WTC11 (cell line): ENCODE results near the gene DKC1. TPM values are rescaled to one million over a fixed set of nuclear protein-coding genes. Genes with fewer than 3 reads are reported as not detected.

Source experiments
- ATAC-seq: fragments of 200-7000 bp; cut with Tn5 transposase; 2 replicates; pipeline ENCODE4 v1.10.0; 2021; ENCODE audit warnings: mild to moderate bottlenecking, moderate library complexity
- CTCF ChIA-PET: fragments of 300-600 bp; sonication (Branson Sonifier 250); formaldehyde crosslinking; loops from one replicate; lab custom pipeline; 2021; ENCODE audit warnings: antibody characterized with exemption; lab: Charles Lee
- POLR2A ChIA-PET: fragments of 350-600 bp; sonication (Branson Sonifier 250); formaldehyde crosslinking; loops from one replicate; lab custom pipeline; 2021; ENCODE audit warnings: antibody characterized with exemption; lab: Charles Lee
- DNase-seq: peaks from one replicate; pipeline ENCODE4 v3.0.0; 2021; ENCODE audit warnings: low spot score
- H3K27ac Mint-ChIP-seq: 2 replicates; pipeline ENCODE4 v1.8.0; 2021; ENCODE audit warnings: mixed read lengths
- H3K27me3 Mint-ChIP-seq: 2 replicates; pipeline ENCODE4 v1.8.0; 2021; ENCODE audit warnings: low read depth, mild to moderate bottlenecking, moderate library complexity, mixed read lengths
- H3K36me3 Mint-ChIP-seq: 2 replicates; pipeline ENCODE4 v1.8.0; 2021; ENCODE audit warnings: mixed read lengths
- H3K4me1 Mint-ChIP-seq: 2 replicates; pipeline ENCODE4 v1.8.0; 2022; ENCODE audit warnings: mixed read lengths
- H3K4me3 Mint-ChIP-seq: 2 replicates; pipeline ENCODE4 v1.8.0; 2021; ENCODE audit warnings: mild to moderate bottlenecking, moderate library complexity, mixed read lengths
- H3K9me3 Mint-ChIP-seq: 2 replicates; pipeline ENCODE4 v1.8.0; 2021; ENCODE audit warnings: mixed read lengths
- ATF1 ChIP-seq: sonication (generic); formaldehyde crosslinking; IDR thresholded peaks from 2 replicates; pipeline ENCODE4 v1.8.1; 2023; ENCODE audit warnings: mild to moderate bottlenecking, moderate library complexity, missing genetic modification reagents
- ATF2 ChIP-seq: sonication (generic); formaldehyde crosslinking; IDR thresholded peaks from 2 replicates; pipeline ENCODE4 v1.8.1; 2022; ENCODE audit warnings: low read depth, missing genetic modification reagents, borderline replicate concordance
- E2F5 ChIP-seq: sonication (generic); formaldehyde crosslinking; IDR thresholded peaks from 2 replicates; pipeline ENCODE4 v1.8.1; 2022; ENCODE audit warnings: mild to moderate bottlenecking, moderate library complexity, missing genetic modification reagents
- ELF4 ChIP-seq: sonication (generic); formaldehyde crosslinking; IDR thresholded peaks from 2 replicates; pipeline ENCODE4 v1.8.1; 2022; ENCODE audit warnings: low read depth, mild to moderate bottlenecking, moderate library complexity, missing genetic modification reagents
- ESRRA ChIP-seq: sonication (generic); formaldehyde crosslinking; IDR thresholded peaks from 2 replicates; pipeline ENCODE4 v1.8.1; 2022; ENCODE audit warnings: mild to moderate bottlenecking, missing genetic modification reagents, borderline replicate concordance
- FOXJ3 ChIP-seq: sonication (generic); formaldehyde crosslinking; IDR thresholded peaks from 2 replicates; pipeline ENCODE4 v1.9.0; 2021; ENCODE audit warnings: missing genetic modification reagents, mild to moderate bottlenecking, borderline replicate concordance
- FOXK1 ChIP-seq: sonication (generic); formaldehyde crosslinking; IDR thresholded peaks from 2 replicates; pipeline ENCODE4 v1.8.0; 2022; ENCODE audit warnings: mild to moderate bottlenecking, moderate library complexity, missing genetic modification reagents
- HMGA2 ChIP-seq: fragments of 250-450 bp; sonication (Bioruptor Pico); IDR thresholded peaks from 2 replicates; pipeline ENCODE4 v1.4.0; 2021; ENCODE audit warnings: mild to moderate bottlenecking, moderate library complexity
- IRF1 ChIP-seq: sonication (generic); formaldehyde crosslinking; IDR thresholded peaks from 2 replicates; pipeline ENCODE4 v1.8.0; 2023; ENCODE audit warnings: missing genetic modification reagents
- KAT7 ChIP-seq: sonication (generic); formaldehyde crosslinking; IDR thresholded peaks from 2 replicates; pipeline ENCODE4 v1.8.1; 2023; ENCODE audit warnings: missing genetic modification reagents, mild to moderate bottlenecking, borderline replicate concordance
- MAX ChIP-seq: sonication (generic); formaldehyde crosslinking; IDR thresholded peaks from 2 replicates; pipeline ENCODE4 v1.8.0; 2022; ENCODE audit warnings: mild to moderate bottlenecking, missing genetic modification reagents
- MXD4 ChIP-seq: fragments of 250-450 bp; sonication (Bioruptor Pico); IDR thresholded peaks from 2 replicates; pipeline ENCODE4 v1.8.0; 2021; ENCODE audit warnings: mild to moderate bottlenecking, moderate library complexity, borderline replicate concordance
- NR1H2 ChIP-seq: sonication (generic); formaldehyde crosslinking; IDR thresholded peaks from 2 replicates; pipeline ENCODE4 v1.9.0; 2021; ENCODE audit warnings: mild to moderate bottlenecking, moderate library complexity, missing genetic modification reagents
- NR3C1 ChIP-seq: sonication (generic); formaldehyde crosslinking; conservative IDR thresholded peaks from 2 replicates; pipeline ENCODE4 v1.8.1; 2023; ENCODE audit warnings: low read depth, mild to moderate bottlenecking, missing genetic modification reagents
- PRDM15 ChIP-seq: sonication (generic); formaldehyde crosslinking; IDR thresholded peaks from 2 replicates; pipeline ENCODE4 v1.8.0; 2022; ENCODE audit warnings: missing genetic modification reagents
- PREB ChIP-seq: sonication (generic); formaldehyde crosslinking; IDR thresholded peaks from 2 replicates; pipeline ENCODE4 v1.8.1; 2022; ENCODE audit warnings: mild to moderate bottlenecking, missing genetic modification reagents, moderate library complexity, borderline replicate concordance
- ZMAT4 ChIP-seq: fragments of 250-450 bp; sonication (Bioruptor Pico); IDR thresholded peaks from 2 replicates; pipeline ENCODE4 v1.9.0; 2021; ENCODE audit warnings: mild to moderate bottlenecking
- ZNF121 ChIP-seq: sonication (generic); formaldehyde crosslinking; IDR thresholded peaks from 2 replicates; pipeline ENCODE4 v1.8.0; 2023; ENCODE audit warnings: missing genetic modification reagents
- total RNA-seq: library from RNA; stranded (reverse); gene quantifications from 3 replicates; pipeline ENCODE4 v1.2.3, GENCODE V29; 2021

DKC1 gene
- total RNA-seq, 1 experiment from 2014 or later: 123 TPM

- TF ChIP-seq ZMAT4: no peak
- no peak for TF ChIP-seq NR1H2 (CRISPR knock-in tag)
Observed at GRCh38 chrX:154734061-154734781, 28.4 kb upstream of the DKC1 start (continued).

- Mint-ChIP-seq H3K4me3 (no peak overlapping the region), H3K27ac (no peak overlapping the region; the same call in 1 of the 2 replicates), H3K36me3 (no peaks in the 10 kb centered on the region), H3K9me3 (no peaks in the 10 kb centered on the region), H3K27me3 (no peaks in the 10 kb centered on the region; the same call in 1 of the 2 replicates), H3K4me1 (peaks cover 12% of the 10 kb centered on the region)
- ChIA-PET CTCF (no interaction called here), POLR2A (no interaction called here)
- ATAC-seq: no peak
- TF ChIP-seq PREB (CRISPR knock-in tag): no peak
- TF ChIP-seq KAT7: no peak
- no peak for TF ChIP-seq FOXJ3 (CRISPR knock-in tag)
- no peak for TF ChIP-seq FOXK1 (CRISPR knock-in tag)
- no peak for TF ChIP-seq PRDM15 (CRISPR knock-in tag)
- no peak for TF ChIP-seq HMGA2 (CRISPR knock-in tag)
- no peak for TF ChIP-seq MAX (CRISPR knock-in tag)
- TF ChIP-seq ATF2: no peak
- TF ChIP-seq ZNF121 (CRISPR knock-in tag): no peak
- no peak for DNase-seq
Observed at GRCh38 chrX:154735695-154736393, 26.8 kb upstream of the DKC1 start.

GRCh38 chrX:154737136-154737535, 25.5 kb upstream of the DKC1 start:
- ChIA-PET CTCF (no interaction called here), POLR2A (no interaction called here)
- Mint-ChIP-seq H3K27me3 (no peaks in the 10 kb centered on the region; the same call in 1 of the 2 replicates), H3K36me3 (no peaks in the 10 kb centered on the region), H3K4me1 (peaks cover 10% of the 10 kb centered on the region), H3K27ac (no peak overlapping the region), H3K9me3 (no peaks in the 10 kb centered on the region), H3K4me3 (no peak overlapping the region)
- ATAC-seq: no peak
- DNase-seq: no peak
- TF ChIP-seq MXD4: no peak
- no peak for TF ChIP-seq IRF1
- no peak for TF ChIP-seq HMGA2 (CRISPR knock-in tag)
- TF ChIP-seq PRDM15 (CRISPR knock-in tag): no peak
- TF ChIP-seq ATF1 (CRISPR knock-in tag): no peak
- no peak for TF ChIP-seq ESRRA (CRISPR knock-in tag)
- no peak for TF ChIP-seq E2F5 (CRISPR knock-in tag)
- TF ChIP-seq ELF4 (CRISPR knock-in tag): no peak
- TF ChIP-seq NR3C1 (CRISPR knock-in tag): no peak
